ENCODE data around the gene NDUFB8. TPM values are rescaled to one million over a fixed set of nuclear protein-coding genes. Genes with fewer than 3 reads are reported as not detected.

Gene NDUFB8
- total and polyA plus RNA-seq, 2 of the 4 experiments (the other 2 are of a cell fraction), result 99.1 to 265 TPM

DNA sequence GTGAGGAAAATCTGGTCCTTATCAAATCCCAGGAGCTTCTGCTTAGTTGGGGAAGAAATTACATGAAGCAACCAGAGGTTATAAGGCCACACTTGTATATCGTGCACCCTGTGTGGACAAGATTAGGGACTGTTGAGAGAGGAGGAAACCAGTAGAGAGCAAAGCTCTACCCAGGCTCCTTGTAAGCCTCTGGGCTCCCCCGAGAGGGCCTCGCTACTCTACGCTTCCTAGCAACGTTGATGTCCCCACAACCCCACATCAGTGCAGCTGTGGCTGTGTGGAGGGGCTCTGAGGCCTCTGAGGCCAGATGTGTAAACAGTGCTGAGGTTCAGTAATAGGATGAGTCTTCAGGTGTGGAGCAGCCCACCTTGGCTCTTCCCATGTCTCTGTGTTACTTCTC is 22.1 kb upstream of the NDUFB8 start:
- H2BK120ac ChIP-seq (ENCODE audit: low read depth, low read length), result no peak overlapping the region
- no peaks in the 10 kb centered on the region for H3K79me1 ChIP-seq (ENCODE audit: low read depth in 1 of 2, low read length in 2 of 2)
- dilution Hi-C loops (cut with HindIII; ENCODE audit: low sequenced_read_pairs, unreplicated experiment) (no loop called here), intact Hi-C loops (cut with micrococcal nuclease) (no loop called here), in situ Hi-C loops (cut with MboI; ENCODE audit: low sequenced_read_pairs) (no loop called here)
- no peak overlapping the region for H3K18ac ChIP-seq (ENCODE audit: low read depth, low read length)
- H2AK5ac ChIP-seq (ENCODE audit: low read depth, low read length), result no peak overlapping the region
- H2BK15ac ChIP-seq (ENCODE audit: low read depth, low read length), result no peak overlapping the region
- no peak overlapping the region for H4K5ac ChIP-seq (ENCODE audit: low read depth, low read length)
- H3K27ac ChIP-seq (ENCODE audit: insufficient read depth, low read length), result no peak overlapping the region
- H4K20me1 ChIP-seq (ENCODE audit: insufficient read depth, low read length), result 0 out of 2 replicates have a peak, but pooled peaks cover 3% of the 10 kb centered on the region
- DNase-seq, result no peak
- ATAC-seq (ENCODE audit: low read depth), result no peak
- H3K9ac ChIP-seq (ENCODE audit: low read depth, low read length), result no peak overlapping the region
- H3K9me1 ChIP-seq (ENCODE audit: insufficient read depth, low read length), result peaks cover 3% of the 10 kb centered on the region; the same call in 1 of the 2 replicates
- WGBS, 2 experiments (ENCODE audit: extremely low coverage in 2 of 2, insufficient read length in 1 of 2), result no CpG with 5 or more reads among the region's 5 CpGs
- BruUV-seq (replicated peaks), result no TSS peak
- no peak overlapping the region for H3K4ac ChIP-seq (ENCODE audit: low read depth, low read length)
- H3K36me3 ChIP-seq (ENCODE audit: control insufficient read depth, insufficient read depth, low read length), result peaks cover 47% of the 10 kb centered on the region
- no peak overlapping the region for H2AK9ac ChIP-seq (replicated peaks; ENCODE audit: low read depth, low read length, poor library complexity)
- no peak overlapping the region for H3K4me2 ChIP-seq (ENCODE audit: low read depth, low read length)
- H2BK5ac ChIP-seq (ENCODE audit: low read depth, low read length, poor library complexity, severe bottlenecking), result no peak overlapping the region
- no peak overlapping the region for H3K56ac ChIP-seq (ENCODE audit: extremely low read depth, insufficient read depth, low read length)
- no peak overlapping the region for H2BK20ac ChIP-seq (ENCODE audit: low read depth, low read length)
- no peak overlapping the region for H4K8ac ChIP-seq (ENCODE audit: low read depth in 2 of 2, low read length in 2 of 2)
- H3K23ac ChIP-seq (ENCODE audit: low read depth, low read length), result no peak overlapping the region
- H4K91ac ChIP-seq (ENCODE audit: insufficient read depth, low read depth, low read length), result no peak overlapping the region
- H3K4me3 ChIP-seq (ENCODE audit: insufficient read depth, low read depth, low read length), result no peak overlapping the region
- no peak overlapping the region for H2AFZ ChIP-seq (replicated peaks; ENCODE audit: low read length, poor library complexity)
- TF ChIP-seq FOS (IDR thresholded peaks at IDR 0.05; ENCODE audit: low read depth, low read length) (no peak), POLR2A (IDR thresholded peaks at IDR 0.05; ENCODE audit: low read depth, low read length) (no peak), CHD1 (IDR thresholded peaks at IDR 0.05; ENCODE audit: low read depth, low read length) (no peak), RFX5 (IDR thresholded peaks at IDR 0.05; ENCODE audit: low read depth, low read length) (no peak), NFE2L2 (IDR thresholded peaks at IDR 0.05; ENCODE audit: low read depth, low read length) (no peak), MAFK (IDR thresholded peaks at IDR 0.05; ENCODE audit: low read depth, low read length) (no peak), MAZ (IDR thresholded peaks at IDR 0.05; ENCODE audit: borderline replicate concordance, low read depth, low read length) (no peak), RCOR1 (IDR thresholded peaks at IDR 0.05; ENCODE audit: insufficient replicate concordance, low read length) (no peak), CEBPB (IDR thresholded peaks at IDR 0.05; ENCODE audit: low read depth, low read length) (no peak), MXI1 (IDR thresholded peaks at IDR 0.05; ENCODE audit: borderline replicate concordance, low read depth, low read length) (no peak), BHLHE40 (IDR thresholded peaks at IDR 0.05; ENCODE audit: low read depth, low read length) (no peak), SMC3 (IDR thresholded peaks at IDR 0.05; ENCODE audit: low read depth, low read length) (no peak)
- TF ChIP-seq, protein P1, sequence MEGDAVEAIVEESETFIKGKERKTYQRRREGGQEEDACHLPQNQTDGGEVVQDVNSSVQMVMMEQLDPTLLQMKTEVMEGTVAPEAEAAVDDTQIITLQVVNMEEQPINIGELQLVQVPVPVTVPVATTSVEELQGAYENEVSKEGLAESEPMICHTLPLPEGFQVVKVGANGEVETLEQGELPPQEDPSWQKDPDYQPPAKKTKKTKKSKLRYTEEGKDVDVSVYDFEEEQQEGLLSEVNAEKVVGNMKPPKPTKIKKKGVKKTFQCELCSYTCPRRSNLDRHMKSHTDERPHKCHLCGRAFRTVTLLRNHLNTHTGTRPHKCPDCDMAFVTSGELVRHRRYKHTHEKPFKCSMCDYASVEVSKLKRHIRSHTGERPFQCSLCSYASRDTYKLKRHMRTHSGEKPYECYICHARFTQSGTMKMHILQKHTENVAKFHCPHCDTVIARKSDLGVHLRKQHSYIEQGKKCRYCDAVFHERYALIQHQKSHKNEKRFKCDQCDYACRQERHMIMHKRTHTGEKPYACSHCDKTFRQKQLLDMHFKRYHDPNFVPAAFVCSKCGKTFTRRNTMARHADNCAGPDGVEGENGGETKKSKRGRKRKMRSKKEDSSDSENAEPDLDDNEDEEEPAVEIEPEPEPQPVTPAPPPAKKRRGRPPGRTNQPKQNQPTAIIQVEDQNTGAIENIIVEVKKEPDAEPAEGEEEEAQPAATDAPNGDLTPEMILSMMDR (conservative IDR thresholded peaks at IDR 0.05; ENCODE audit: low read depth, low read length), result no peak
- TF ChIP-seq, protein P2, sequence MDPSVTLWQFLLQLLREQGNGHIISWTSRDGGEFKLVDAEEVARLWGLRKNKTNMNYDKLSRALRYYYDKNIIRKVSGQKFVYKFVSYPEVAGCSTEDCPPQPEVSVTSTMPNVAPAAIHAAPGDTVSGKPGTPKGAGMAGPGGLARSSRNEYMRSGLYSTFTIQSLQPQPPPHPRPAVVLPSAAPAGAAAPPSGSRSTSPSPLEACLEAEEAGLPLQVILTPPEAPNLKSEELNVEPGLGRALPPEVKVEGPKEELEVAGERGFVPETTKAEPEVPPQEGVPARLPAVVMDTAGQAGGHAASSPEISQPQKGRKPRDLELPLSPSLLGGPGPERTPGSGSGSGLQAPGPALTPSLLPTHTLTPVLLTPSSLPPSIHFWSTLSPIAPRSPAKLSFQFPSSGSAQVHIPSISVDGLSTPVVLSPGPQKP (IDR thresholded peaks at IDR 0.05; ENCODE audit: borderline replicate concordance, low read depth, low read length), result no peak
- TF ChIP-seq, protein P3, sequence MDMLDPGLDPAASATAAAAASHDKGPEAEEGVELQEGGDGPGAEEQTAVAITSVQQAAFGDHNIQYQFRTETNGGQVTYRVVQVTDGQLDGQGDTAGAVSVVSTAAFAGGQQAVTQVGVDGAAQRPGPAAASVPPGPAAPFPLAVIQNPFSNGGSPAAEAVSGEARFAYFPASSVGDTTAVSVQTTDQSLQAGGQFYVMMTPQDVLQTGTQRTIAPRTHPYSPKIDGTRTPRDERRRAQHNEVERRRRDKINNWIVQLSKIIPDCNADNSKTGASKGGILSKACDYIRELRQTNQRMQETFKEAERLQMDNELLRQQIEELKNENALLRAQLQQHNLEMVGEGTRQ (IDR thresholded peaks at IDR 0.05; ENCODE audit: low read depth, low read length), result no peak
- POLR2A ChIA-PET (ENCODE audit: unreplicated experiment), result no interaction called here
- H3K27me3 ChIP-seq (ENCODE audit: control insufficient read depth, insufficient read depth, low read length), result no peaks in the 10 kb centered on the region
- no peaks in the 10 kb centered on the region for H3K4me1 ChIP-seq (ENCODE audit: control insufficient read depth, insufficient read depth, low read length)
- no peak overlapping the region for H3K14ac ChIP-seq (replicated peaks; ENCODE audit: low read depth, low read length)
- CTCF ChIA-PET, result no interaction called here
- H3K9me3 ChIP-seq (ENCODE audit: control insufficient read depth, insufficient read depth, low read length), result no peaks in the 10 kb centered on the region

All from IMR-90 (cell line).